Ascending aorta (tissue), 2 donors: ENCODE results near the gene BICRAL. TPM values are rescaled to one million over a fixed set of nuclear protein-coding genes. Genes with fewer than 3 reads are reported as not detected.
"Not testable (repeated sequence)": the region's sequence is repeated elsewhere in the genome, so short reads cannot be mapped to it uniquely, and the experiment has no call there.

Experiments
- DNase-seq, 2 donors: peaks; one replicate each; pipeline ENCODE4 v3.0.0-alpha.2; 2019; ENCODE audit warnings: low spot score in 2 of 2
- H3K27ac ChIP-seq, 2 donors: fragments of 200-600 bp; sonication (generic); one replicate each; pipeline ENCODE4 v1.5.1; 2016 to 2017; ENCODE audit warnings: mild to moderate bottlenecking in 1 of 2
- H3K27me3 ChIP-seq: fragments of 200-600 bp; sonication (generic); one replicate; pipeline ENCODE4 v1.5.1; 2017
- H3K36me3 ChIP-seq, 2 donors: fragments of 200-600 bp; sonication (generic); one replicate each; pipeline ENCODE4 v1.5.1; 2016
- H3K4me1 ChIP-seq, 2 donors: fragments of 200-600 bp; sonication (generic); one replicate each; pipeline ENCODE4 v1.5.1; 2016 to 2017; ENCODE audit warnings: mild to moderate bottlenecking in 1 of 2
- H3K4me3 ChIP-seq, 2 donors: fragments of 200-600 bp; sonication (generic); one replicate each; pipeline ENCODE4 v1.5.1; 2016 to 2017; ENCODE audit warnings: mild to moderate bottlenecking in 1 of 2
- H3K9me3 ChIP-seq, 2 donors: fragments of 200-600 bp; sonication (generic); one replicate each; pipeline ENCODE4 v1.5.1; 2016
- intact Hi-C: fragments of 100-400 bp; cut with DNase I; formaldehyde crosslinking; loops from one replicate; pipeline ENCODE4 v1.15.1; 2023
- total RNA-seq: library from RNA; depleted of rRNA; stranded (reverse); fragments of >200 nt; gene quantifications from one replicate; pipeline ENCODE4 v1.1.0, GENCODE V29; 2016
- TF ChIP-seq, protein P1 (sequence below), 3 experiments: fragments of 200-600 bp in 2 of 3; fragments of 450-650 bp in 1 of 3; sonication (generic) in 2 of 3; IDR thresholded peaks; one replicate each; pipeline ENCODE4 v1.5.1; 2016 to 2019; ENCODE audit warnings: antibody characterized with exemption in 3 of 3, mild to moderate bottlenecking in 1 of 3, moderate library complexity in 1 of 3

Gene BICRAL, protein sequence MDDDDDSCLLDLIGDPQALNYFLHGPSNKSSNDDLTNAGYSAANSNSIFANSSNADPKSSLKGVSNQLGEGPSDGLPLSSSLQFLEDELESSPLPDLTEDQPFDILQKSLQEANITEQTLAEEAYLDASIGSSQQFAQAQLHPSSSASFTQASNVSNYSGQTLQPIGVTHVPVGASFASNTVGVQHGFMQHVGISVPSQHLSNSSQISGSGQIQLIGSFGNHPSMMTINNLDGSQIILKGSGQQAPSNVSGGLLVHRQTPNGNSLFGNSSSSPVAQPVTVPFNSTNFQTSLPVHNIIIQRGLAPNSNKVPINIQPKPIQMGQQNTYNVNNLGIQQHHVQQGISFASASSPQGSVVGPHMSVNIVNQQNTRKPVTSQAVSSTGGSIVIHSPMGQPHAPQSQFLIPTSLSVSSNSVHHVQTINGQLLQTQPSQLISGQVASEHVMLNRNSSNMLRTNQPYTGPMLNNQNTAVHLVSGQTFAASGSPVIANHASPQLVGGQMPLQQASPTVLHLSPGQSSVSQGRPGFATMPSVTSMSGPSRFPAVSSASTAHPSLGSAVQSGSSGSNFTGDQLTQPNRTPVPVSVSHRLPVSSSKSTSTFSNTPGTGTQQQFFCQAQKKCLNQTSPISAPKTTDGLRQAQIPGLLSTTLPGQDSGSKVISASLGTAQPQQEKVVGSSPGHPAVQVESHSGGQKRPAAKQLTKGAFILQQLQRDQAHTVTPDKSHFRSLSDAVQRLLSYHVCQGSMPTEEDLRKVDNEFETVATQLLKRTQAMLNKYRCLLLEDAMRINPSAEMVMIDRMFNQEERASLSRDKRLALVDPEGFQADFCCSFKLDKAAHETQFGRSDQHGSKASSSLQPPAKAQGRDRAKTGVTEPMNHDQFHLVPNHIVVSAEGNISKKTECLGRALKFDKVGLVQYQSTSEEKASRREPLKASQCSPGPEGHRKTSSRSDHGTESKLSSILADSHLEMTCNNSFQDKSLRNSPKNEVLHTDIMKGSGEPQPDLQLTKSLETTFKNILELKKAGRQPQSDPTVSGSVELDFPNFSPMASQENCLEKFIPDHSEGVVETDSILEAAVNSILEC
- 9.7 TPM for total RNA-seq

DNA sequence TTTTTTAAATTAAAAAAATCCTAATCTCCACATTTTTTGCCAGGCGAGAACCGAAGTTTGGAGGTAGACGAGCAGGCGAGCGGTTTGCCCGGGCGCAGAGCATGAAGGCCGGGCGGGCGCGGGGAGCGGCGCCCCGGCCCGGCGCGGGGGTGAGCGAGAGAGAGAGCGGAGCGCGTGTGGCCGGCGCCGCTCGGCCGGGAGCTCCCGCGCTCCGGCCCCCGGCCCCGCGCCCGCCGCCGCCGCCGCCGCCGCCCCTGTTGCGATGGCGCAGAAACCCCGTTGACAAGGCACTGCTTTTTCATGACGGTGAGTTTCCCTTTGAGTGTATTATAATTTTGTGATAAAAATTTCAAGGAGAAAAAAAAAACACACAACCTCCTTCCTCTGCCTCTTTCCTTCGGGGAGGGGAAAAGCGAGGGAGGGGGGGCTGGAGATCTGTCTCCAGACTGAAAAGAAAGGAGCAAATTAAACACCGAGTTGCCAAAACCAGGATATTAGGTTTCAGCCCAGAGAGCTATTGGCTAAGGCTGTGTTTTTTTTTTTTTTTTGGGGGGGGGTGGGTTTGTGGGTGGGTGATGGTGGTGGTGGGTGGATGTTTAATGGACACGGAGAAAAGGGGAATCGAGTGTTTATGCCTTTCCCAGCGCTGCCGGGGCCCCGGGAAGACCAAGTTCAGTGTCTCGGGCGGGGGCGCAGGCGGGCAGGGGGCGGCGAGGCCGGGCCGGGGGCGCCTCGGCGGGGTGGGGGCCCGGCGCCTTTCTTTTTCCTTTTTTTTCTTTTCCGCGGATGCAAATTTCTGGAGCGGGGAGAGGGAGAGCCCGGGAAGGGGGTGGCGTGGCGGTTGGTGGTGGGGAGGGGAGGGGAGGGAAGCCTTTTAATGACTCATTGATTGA is at the start of gene BICRAL:
TSS of gene BICRAL (plus strand) at position 257 of the 893 bp plus-strand sequence. CDS start 39,971 bp downstream, outside the sequence.
- TF ChIP-seq, protein P1, sequence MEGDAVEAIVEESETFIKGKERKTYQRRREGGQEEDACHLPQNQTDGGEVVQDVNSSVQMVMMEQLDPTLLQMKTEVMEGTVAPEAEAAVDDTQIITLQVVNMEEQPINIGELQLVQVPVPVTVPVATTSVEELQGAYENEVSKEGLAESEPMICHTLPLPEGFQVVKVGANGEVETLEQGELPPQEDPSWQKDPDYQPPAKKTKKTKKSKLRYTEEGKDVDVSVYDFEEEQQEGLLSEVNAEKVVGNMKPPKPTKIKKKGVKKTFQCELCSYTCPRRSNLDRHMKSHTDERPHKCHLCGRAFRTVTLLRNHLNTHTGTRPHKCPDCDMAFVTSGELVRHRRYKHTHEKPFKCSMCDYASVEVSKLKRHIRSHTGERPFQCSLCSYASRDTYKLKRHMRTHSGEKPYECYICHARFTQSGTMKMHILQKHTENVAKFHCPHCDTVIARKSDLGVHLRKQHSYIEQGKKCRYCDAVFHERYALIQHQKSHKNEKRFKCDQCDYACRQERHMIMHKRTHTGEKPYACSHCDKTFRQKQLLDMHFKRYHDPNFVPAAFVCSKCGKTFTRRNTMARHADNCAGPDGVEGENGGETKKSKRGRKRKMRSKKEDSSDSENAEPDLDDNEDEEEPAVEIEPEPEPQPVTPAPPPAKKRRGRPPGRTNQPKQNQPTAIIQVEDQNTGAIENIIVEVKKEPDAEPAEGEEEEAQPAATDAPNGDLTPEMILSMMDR (IDR thresholded peaks at IDR 0.05), result no peak
- Histone ChIP-seq H3K27ac (peak within 1 kb of the TSS; percentile 99 to 100), H3K36me3 (no peaks in the 10 kb centered on the region), H3K27me3 (no peaks in the 10 kb centered on the region), H3K4me3 (peak within 1 kb of the TSS; percentile 97 to 99), H3K9me3 (no peaks in the 10 kb centered on the region), H3K4me1 (peaks cover 4 to 24% of the 10 kb centered on the region in 2 donors)
- intact Hi-C loops, result loop anchor here (1.0 to 5.0 kb wide), 5 partner anchors 19 to 390 kb away; partner anchors contain the start of genes RPL7L1, SRF and TBCC
- DNase-seq, result peak in 1 of 2 donors; percentile 71

DNA sequence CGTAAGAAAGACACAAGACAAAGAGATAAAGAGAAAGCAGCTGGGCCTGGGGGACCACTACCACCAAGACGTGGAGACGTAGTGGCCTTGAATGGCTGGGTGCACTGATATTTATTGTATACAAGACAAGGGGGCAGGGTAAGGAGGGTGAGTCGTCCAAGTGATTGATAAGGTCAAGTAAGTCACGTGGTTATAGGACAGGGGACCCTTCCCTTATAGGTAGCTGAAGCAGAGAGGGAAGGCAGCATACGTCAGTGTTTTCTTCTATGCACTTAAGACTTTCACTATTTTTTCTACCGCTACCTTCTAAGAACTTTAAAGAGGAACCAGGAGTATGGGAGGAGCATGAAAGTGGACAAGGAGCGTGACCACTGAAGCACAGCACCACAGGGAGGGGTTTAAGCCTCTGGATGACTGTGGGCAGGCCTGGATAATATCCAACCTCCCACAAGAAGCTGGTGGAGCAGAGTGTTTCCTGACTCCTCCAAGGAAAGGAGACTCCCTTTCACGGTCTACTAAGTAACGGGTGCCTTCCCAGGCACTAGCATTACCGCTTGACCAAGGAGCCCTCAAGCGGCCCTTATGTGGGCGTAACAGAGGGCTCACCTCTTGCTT is 47.9 kb upstream of the BICRAL start:
- H3K9me3 ChIP-seq, DNase-seq, H3K27ac ChIP-seq, H3K4me3 ChIP-seq, H3K36me3 ChIP-seq, intact Hi-C loops, H3K4me1 ChIP-seq, H3K27me3 ChIP-seq: not testable (repeated sequence)

DNA sequence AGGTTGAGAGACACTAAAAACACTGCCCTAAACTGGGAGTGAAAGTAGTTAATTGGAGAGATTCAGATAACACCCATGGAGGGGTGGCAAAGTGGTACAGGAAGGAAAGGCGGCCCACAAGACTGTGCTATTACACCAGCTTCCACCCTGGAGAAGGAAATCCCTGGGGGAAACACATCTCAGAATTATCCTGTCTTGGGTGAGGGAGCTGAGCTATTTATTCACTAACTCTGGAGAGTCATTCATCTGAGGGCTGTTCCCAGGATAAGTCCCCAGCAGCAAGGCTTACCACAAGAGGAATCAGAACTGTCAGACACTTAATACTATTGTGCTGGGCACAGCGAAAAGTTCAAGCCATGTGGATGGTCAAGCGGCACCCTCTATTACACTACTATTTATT is 45.9 kb upstream of the BICRAL start:
- H3K4me3 ChIP-seq, result no peak overlapping the region
- H3K4me1 ChIP-seq, result no peaks in the 10 kb centered on the region
- no peak overlapping the region for H3K27ac ChIP-seq
- TF ChIP-seq, protein P1 (IDR thresholded peaks at IDR 0.05), result no peak
- no peaks in the 10 kb centered on the region for H3K36me3 ChIP-seq
- no peaks in the 10 kb centered on the region for H3K27me3 ChIP-seq
- no peak for DNase-seq
- no peaks in the 10 kb centered on the region for H3K9me3 ChIP-seq
- intact Hi-C loops, result no loop called here

DNA sequence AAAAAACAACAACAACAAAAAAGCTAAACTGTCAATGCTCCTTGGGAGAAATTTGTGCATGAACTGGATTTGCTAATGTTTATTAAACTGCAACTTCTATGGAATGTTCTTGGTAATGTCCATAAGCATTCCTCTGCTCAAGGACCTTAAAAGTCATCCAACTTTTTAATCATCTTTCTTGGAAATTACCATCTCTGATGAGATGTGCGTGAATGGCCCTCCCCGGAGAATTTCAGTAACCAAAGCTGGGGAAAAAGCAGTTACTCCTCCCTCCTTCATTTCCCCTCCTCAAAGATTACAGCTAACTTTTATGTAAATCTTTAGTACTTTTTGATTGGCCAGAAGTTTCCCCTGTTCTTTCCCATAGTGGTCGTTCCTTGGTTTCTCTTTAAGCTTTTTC is 41.1 kb upstream of the BICRAL start:
- no peaks in the 10 kb centered on the region for H3K36me3 ChIP-seq
- H3K4me3 ChIP-seq, result no peak overlapping the region
- intact Hi-C loops, result loop anchor here (10.0 kb wide), 1 partner anchor 774 kb away; the partner anchor contains the start of genes LRRC73, POLR1C and YIPF3
- TF ChIP-seq, protein P1 (IDR thresholded peaks at IDR 0.05), result no peak
- no peaks in the 10 kb centered on the region for H3K27me3 ChIP-seq
- peaks cover 10 to 14% of the 10 kb centered on the region in 2 donors for H3K4me1 ChIP-seq
- no peak overlapping the region for H3K27ac ChIP-seq
- no peak for DNase-seq
- H3K9me3 ChIP-seq, result no peaks in the 10 kb centered on the region

DNA sequence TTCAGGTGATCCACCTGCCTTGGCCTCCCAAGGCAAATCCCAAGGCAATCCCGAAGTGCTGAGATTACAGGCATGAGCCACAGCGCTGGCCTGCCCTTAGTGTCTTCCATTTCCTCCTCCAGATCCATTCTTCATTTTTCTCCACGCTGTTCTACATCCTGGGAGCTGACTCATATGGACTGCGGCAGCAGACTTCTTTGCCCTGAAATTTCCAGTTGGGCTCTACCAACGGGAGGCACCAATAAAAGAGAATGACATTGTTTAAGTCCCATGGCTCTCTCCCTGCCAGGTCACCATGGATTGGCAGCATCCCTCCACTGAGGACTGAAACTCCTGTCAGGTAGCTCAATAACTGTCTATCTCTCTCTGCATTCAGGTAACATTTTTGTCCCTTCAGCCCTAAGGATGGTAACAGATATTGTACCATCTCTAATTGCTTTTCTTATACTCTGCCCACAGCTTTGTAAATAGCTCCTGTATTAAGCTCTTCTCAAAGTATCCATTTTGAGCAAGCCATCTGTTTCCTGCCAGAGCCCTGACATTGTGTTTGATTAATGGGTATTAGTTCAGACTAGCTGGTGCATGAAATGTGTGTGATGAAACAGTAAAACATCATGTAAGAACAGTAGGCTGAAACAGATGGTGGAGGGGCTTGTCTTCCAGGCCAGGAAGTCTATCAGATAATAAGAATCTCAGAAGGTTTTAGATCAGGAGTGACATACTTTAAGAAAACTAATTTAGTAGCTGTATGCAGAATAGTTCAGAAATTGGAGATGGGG is 39.5 kb upstream of the BICRAL start:
- Histone ChIP-seq H3K4me1 (peaks cover 10 to 14% of the 10 kb centered on the region in 2 donors), H3K27ac (no peak overlapping the region), H3K36me3 (no peaks in the 10 kb centered on the region), H3K27me3 (no peaks in the 10 kb centered on the region), H3K4me3 (no peak overlapping the region), H3K9me3 (no peaks in the 10 kb centered on the region)
- DNase-seq, result no peak
- TF ChIP-seq, protein P1 (IDR thresholded peaks at IDR 0.05), result no peak
- intact Hi-C loops, result loop anchor here (10.0 kb wide), 1 partner anchor 772 kb away; the partner anchor contains the start of genes LRRC73, POLR1C and YIPF3
